B cell (primary cell): ENCODE data around the gene LDB3. TPM values are rescaled to one million over a fixed set of nuclear protein-coding genes. Genes with fewer than 3 reads are reported as not detected.

Experiments used
- ATAC-seq: fragments of 200-7000 bp; cut with Tn5 transposase; one replicate; pipeline ENCODE4 v1.10.0; 2021; ENCODE audit warnings: low read depth, mild to moderate bottlenecking, moderate number of reproducible peaks, moderate library complexity
- CTCF ChIA-PET: fragments of 350-600 bp; sonication (Branson Sonifier 250); formaldehyde crosslinking; loops from one replicate; lab custom pipeline; 2021; ENCODE audit warnings: antibody characterized with exemption, inconsistent platforms; lab: Charles Lee
- POLR2A ChIA-PET: fragments of 350-600 bp; sonication (Branson Sonifier 250); formaldehyde crosslinking; loops from one replicate; lab custom pipeline; 2021; ENCODE audit warnings: antibody characterized with exemption; lab: Charles Lee
- DNase-seq: peaks from one replicate; pipeline ENCODE4 v3.0.0; 2013
- H2AFZ ChIP-seq: 2 replicates; pipeline ENCODE4 v1.6.1; 2012; ENCODE audit warnings: mild to moderate bottlenecking, low read depth, low read length; ENCODE audit not compliant: insufficient read depth, poor library complexity, severe bottlenecking
- H3K27ac ChIP-seq, 2 donors: 1 replicate in 1 of 2; 2 replicates in 1 of 2; pipeline ENCODE4 v1.5.1; 2012 to 2013; ENCODE audit warnings: low read length in 2 of 2, mild to moderate bottlenecking in 2 of 2, moderate library complexity in 1 of 2
- H3K27me3 ChIP-seq, 4 experiments: fragments of 200-600 bp in 1 of 4; sonication (generic) in 1 of 4; replicated peaks in 1 of 4; 1 replicate in 2 of 4; 2 replicates in 2 of 4; pipeline versions ENCODE4 v1.6.1 to v1.7.0; 2013 to 2016; ENCODE audit warnings: low read length in 3 of 4, mild to moderate bottlenecking in 2 of 4, mixed read lengths in 1 of 4, moderate library complexity in 1 of 4; ENCODE audit not compliant: insufficient read depth in 4 of 4, control insufficient read depth in 3 of 4; ENCODE audit errors: control extremely low read depth in 1 of 4
- H3K36me3 ChIP-seq, 2 experiments: replicated peaks in 1 of 2; 1 replicate in 1 of 2; 2 replicates in 1 of 2; pipeline versions ENCODE4 v1.6.1 to v1.7.1; 2013; ENCODE audit warnings: low read length in 1 of 2; ENCODE audit not compliant: insufficient read depth in 2 of 2, control insufficient read depth in 1 of 2; ENCODE audit errors: control extremely low read depth in 1 of 2, extremely low read depth in 1 of 2
- H3K4me1 ChIP-seq, 2 donors: fragments of 200-600 bp in 1 of 2; sonication (generic) in 1 of 2; 1 replicate in 1 of 2; 2 replicates in 1 of 2; pipeline versions ENCODE4 v1.5.1 to v1.6.1; 2013 to 2017; ENCODE audit warnings: low read length in 2 of 2; ENCODE audit not compliant: control insufficient read depth in 2 of 2, insufficient read depth in 2 of 2
- H3K4me2 ChIP-seq: replicated peaks from 2 replicates; pipeline ENCODE3; 2012; ENCODE audit warnings: mild to moderate bottlenecking, low read depth, low read length; ENCODE audit not compliant: poor library complexity, severe bottlenecking
- H3K4me3 ChIP-seq, 5 experiments: fragments of 200-600 bp in 1 of 5; sonication (generic) in 1 of 5; 1 replicate in 3 of 5; 2 replicates in 2 of 5; pipeline versions ENCODE4 v1.5.1 to v1.7.0; 2011 to 2016; ENCODE audit warnings: low read length in 4 of 5, mild to moderate bottlenecking in 4 of 5, low read depth in 2 of 5, control low read depth in 1 of 5, moderate library complexity in 1 of 5; ENCODE audit not compliant: insufficient read depth in 1 of 5; ENCODE audit errors: control extremely low read depth in 1 of 5, extremely low read depth in 1 of 5
- H3K79me2 ChIP-seq: fragments of 200-600 bp; sonication (generic); one replicate; pipeline ENCODE4 v1.6.0; 2016; ENCODE audit warnings: low read length; ENCODE audit not compliant: control insufficient read depth, insufficient read depth
- H3K9ac ChIP-seq: fragments of 200-600 bp; sonication (generic); 2 replicates; pipeline ENCODE4 v1.6.1; 2017; ENCODE audit warnings: mild to moderate bottlenecking, low read length, moderate library complexity
- H3K9me3 ChIP-seq, 3 donors: one replicate each; pipeline versions ENCODE4 v1.6.1 to v1.7.1; 2013; ENCODE audit warnings: low read length in 2 of 3; ENCODE audit not compliant: control insufficient read depth in 2 of 3, insufficient read depth in 1 of 3; ENCODE audit errors: control extremely low read depth in 1 of 3
- H4K20me1 ChIP-seq: 2 replicates; pipeline ENCODE4 v1.6.0; 2012; ENCODE audit warnings: mild to moderate bottlenecking, low read length; ENCODE audit not compliant: insufficient read depth, control insufficient read depth, poor library complexity, severe bottlenecking
- H3K27ac Mint-ChIP-seq: one replicate; pipeline ENCODE4 v1.8.0; 2021; ENCODE audit warnings: mixed read lengths
- H3K27me3 Mint-ChIP-seq: one replicate; pipeline ENCODE4 v1.8.0; 2021; ENCODE audit warnings: mixed read lengths
- H3K4me1 Mint-ChIP-seq: one replicate; pipeline ENCODE4 v1.8.0; 2021; ENCODE audit warnings: mixed read lengths
- H3K4me3 Mint-ChIP-seq: one replicate; pipeline ENCODE4 v1.8.0; 2021; ENCODE audit warnings: mixed read lengths
- H3K9me3 Mint-ChIP-seq: one replicate; pipeline ENCODE4 v1.8.0; 2022; ENCODE audit warnings: mixed read lengths; ENCODE audit not compliant: insufficient read depth
- EZH2 ChIP-seq: IDR thresholded peaks from 2 replicates; pipeline ENCODE4 v1.6.1; 2012; ENCODE audit warnings: borderline replicate concordance, low read depth, mild to moderate bottlenecking, moderate library complexity, low read length; ENCODE audit not compliant: insufficient read depth, poor library complexity, severe bottlenecking
- WGBS: methylation state at CpG from one replicate; pipeline ENCODE4 v1.1.5; 2013; ENCODE audit warnings: missing lambda C conversion rate; ENCODE audit not compliant: insufficient coverage; 5-methylcytosine and 5-hydroxymethylcytosine counted together
- intact Hi-C: fragments of 100-400 bp; cut with micrococcal nuclease; formaldehyde crosslinking; loops from one replicate; pipeline ENCODE4 v1.10.0; 2022
- polyA plus RNA-seq: library from polyadenylated mRNA; depleted of rRNA; stranded (reverse); fragments of >200 nt; gene quantifications from 2 replicates; pipeline ENCODE4 v1.2.3, GENCODE V29; 2012
- total RNA-seq, 2 donors: library from RNA; stranded (reverse); fragments of 120-200 nt in 1 of 2; gene quantifications; 1 replicate in 1 of 2; 2 replicates in 1 of 2; pipeline versions ENCODE4 v1.2.3 to v1.2.4, GENCODE V29; 2013 to 2022
- TF ChIP-seq, protein P1 (sequence below): fragments of 200-600 bp; IDR thresholded peaks from one replicate; pipeline ENCODE4 v1.8.0; 2022; ENCODE audit warnings: antibody characterized with exemption, mild to moderate bottlenecking

LDB3 gene
- total and polyA plus RNA-seq, 2 donors (not counting 1 experiment from before 2014, with no cell fraction given), result 0.01 to 0.07 TPM

DNA sequence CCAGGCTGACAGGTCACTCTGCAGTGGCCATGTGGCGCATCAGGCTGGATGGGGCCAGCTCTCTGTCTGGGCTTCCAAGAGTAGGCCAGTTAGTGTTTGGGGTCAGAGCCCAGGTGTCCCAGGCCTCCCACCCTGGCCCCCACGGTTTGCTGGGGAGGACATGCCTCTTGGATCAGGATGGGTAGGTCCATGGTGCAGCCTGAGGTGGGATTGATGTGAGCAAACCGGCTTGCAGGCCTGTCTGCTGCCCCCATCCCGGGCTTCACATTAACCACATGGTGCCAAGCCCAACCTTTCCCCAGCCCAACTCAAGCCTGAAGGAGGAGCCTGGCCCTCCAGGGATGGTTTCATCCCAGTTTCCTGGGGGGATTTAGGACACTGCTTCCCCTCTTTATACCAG lies 39.2 kb downstream of the LDB3 start:
- Histone ChIP-seq H3K79me2 (no peaks in the 10 kb centered on the region), H3K27ac (no peak overlapping the region), H3K27me3 (no peaks in the 10 kb centered on the region), H3K4me3 (no peak overlapping the region), H3K4me1 (peaks cover 9 to 13% of the 10 kb centered on the region in 2 donors), H3K36me3 (no peaks in the 10 kb centered on the region), H3K9ac (no peak overlapping the region), H2AFZ (no peak overlapping the region), H3K9me3 (peaks cover 0 to 9% (median 0%) of the 10 kb centered on the region in 3 donors), H3K4me2 (no peak overlapping the region), H4K20me1 (no peaks in the 10 kb centered on the region)
- H3K9me3 Mint-ChIP-seq, result no peaks in the 10 kb centered on the region
- DNase-seq (no peak), ATAC-seq (no peak)
- CTCF ChIA-PET, result no interaction called here
- peaks cover 11% of the 10 kb centered on the region for H3K4me1 Mint-ChIP-seq
- 65% methylated on average over 3 of the region's 4 CpGs for WGBS
- no peaks in the 10 kb centered on the region for H3K27me3 Mint-ChIP-seq
- no peak overlapping the region for H3K27ac Mint-ChIP-seq
- POLR2A ChIA-PET, result no interaction called here
- intact Hi-C loops, result no loop called here
- TF ChIP-seq, protein P1, sequence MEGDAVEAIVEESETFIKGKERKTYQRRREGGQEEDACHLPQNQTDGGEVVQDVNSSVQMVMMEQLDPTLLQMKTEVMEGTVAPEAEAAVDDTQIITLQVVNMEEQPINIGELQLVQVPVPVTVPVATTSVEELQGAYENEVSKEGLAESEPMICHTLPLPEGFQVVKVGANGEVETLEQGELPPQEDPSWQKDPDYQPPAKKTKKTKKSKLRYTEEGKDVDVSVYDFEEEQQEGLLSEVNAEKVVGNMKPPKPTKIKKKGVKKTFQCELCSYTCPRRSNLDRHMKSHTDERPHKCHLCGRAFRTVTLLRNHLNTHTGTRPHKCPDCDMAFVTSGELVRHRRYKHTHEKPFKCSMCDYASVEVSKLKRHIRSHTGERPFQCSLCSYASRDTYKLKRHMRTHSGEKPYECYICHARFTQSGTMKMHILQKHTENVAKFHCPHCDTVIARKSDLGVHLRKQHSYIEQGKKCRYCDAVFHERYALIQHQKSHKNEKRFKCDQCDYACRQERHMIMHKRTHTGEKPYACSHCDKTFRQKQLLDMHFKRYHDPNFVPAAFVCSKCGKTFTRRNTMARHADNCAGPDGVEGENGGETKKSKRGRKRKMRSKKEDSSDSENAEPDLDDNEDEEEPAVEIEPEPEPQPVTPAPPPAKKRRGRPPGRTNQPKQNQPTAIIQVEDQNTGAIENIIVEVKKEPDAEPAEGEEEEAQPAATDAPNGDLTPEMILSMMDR, result no peak
- no peak for TF ChIP-seq EZH2
- no peak overlapping the region for H3K4me3 Mint-ChIP-seq

DNA sequence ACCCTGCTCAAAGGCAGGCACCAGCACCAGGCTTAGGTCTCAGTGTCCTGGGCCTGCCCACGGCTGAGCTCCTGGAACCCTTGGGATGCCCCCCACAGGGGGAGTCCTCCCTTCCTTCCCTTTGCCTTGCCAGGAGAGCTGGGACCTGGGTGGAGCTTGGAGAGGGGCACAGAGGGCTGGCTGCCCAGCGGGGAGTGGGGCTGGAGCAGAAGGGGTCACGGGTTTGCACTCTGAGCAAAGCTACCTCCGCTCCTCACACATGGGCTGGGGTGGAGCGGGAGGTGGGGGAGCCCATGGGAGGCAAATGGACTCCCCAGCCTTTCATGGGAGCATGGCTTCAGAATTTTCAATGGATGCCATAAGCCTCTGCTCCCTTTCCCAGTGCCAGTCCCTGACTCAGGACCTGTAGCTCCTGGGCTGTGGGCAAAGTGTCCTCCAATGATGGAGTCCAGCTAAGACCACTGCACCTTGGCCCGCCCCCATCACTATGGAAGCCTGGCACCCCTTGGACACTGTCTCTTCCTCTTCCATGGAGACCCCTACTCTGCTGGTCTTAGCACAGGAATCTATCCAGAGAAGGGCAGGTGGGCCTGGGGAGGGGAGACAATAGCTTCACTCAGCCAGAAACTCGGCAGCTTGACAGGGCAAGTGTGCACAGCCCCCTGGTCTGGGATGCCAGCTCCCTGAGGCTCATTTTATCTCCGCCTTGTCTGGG lies 39.9 kb downstream of the LDB3 start:
- H3K4me3 Mint-ChIP-seq, result no peak overlapping the region

More for the DNA sequence above, 39.9 kb downstream of the LDB3 start:
- H3K27me3 ChIP-seq, result no peaks in the 10 kb centered on the region
- H3K9me3 Mint-ChIP-seq, result no peaks in the 10 kb centered on the region
- no peak overlapping the region for H3K27ac ChIP-seq
- no peaks in the 10 kb centered on the region for H4K20me1 ChIP-seq
- no peak overlapping the region for H2AFZ ChIP-seq
- H3K9me3 ChIP-seq, result peaks cover 0 to 9% (median 0%) of the 10 kb centered on the region in 3 donors
- no peak overlapping the region for H3K27ac Mint-ChIP-seq
- H3K4me2 ChIP-seq, result no peak overlapping the region
- H3K4me1 ChIP-seq, result peaks cover 9 to 14% of the 10 kb centered on the region in 2 donors
- H3K79me2 ChIP-seq, result no peaks in the 10 kb centered on the region
- H3K36me3 ChIP-seq, result no peaks in the 10 kb centered on the region
- H3K4me1 Mint-ChIP-seq, result peaks cover 11% of the 10 kb centered on the region
- no peak overlapping the region for H3K4me3 ChIP-seq
- ATAC-seq (no peak), DNase-seq (no peak)
- no peak overlapping the region for H3K9ac ChIP-seq
- ChIA-PET POLR2A (no interaction called here), CTCF (no interaction called here)
- TF ChIP-seq EZH2, result no peak
- TF ChIP-seq, protein P1, result no peak
- intact Hi-C loops, result no loop called here
- H3K27me3 Mint-ChIP-seq, result no peaks in the 10 kb centered on the region
- WGBS, result 99% methylated on average over 6 of the region's 8 CpGs
